Measurements from ENCODE around the gene PCP2.

DNA sequence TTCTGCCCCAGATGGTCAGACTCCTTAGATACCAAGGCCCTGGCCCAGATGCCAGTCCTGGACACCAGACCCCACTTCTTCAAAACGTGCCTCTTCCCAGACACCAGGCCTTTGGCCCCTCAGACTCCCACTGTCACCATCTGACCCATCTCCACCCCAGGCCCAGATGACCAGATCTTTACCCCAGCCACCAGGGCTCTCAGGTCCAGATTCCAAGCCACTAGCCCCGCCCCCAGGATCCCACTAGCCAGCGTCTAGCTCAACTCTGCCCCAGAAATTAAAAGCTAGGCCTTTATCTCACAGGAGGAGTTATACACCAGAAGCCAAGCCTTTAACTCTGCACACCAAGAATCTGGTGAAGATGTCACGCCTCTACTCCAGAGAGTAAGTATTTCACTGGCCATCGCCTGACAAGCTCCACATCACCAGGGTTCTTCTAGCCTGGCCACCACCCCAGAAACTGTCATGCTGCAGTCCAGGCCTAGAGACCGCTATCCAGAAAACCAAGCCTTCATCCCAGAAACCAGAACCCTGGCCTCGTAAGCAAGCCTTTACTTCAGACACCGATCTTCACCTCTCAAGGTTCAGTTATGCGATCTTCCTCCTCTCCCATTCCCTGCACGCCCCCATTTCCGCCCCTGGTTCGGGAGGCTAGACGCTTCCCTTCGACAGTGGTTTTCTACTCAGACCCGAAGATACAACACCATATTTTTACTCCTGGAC, 4.8 kb downstream of the PCP2 start:
- TF ChIP-seq, protein P1, sequence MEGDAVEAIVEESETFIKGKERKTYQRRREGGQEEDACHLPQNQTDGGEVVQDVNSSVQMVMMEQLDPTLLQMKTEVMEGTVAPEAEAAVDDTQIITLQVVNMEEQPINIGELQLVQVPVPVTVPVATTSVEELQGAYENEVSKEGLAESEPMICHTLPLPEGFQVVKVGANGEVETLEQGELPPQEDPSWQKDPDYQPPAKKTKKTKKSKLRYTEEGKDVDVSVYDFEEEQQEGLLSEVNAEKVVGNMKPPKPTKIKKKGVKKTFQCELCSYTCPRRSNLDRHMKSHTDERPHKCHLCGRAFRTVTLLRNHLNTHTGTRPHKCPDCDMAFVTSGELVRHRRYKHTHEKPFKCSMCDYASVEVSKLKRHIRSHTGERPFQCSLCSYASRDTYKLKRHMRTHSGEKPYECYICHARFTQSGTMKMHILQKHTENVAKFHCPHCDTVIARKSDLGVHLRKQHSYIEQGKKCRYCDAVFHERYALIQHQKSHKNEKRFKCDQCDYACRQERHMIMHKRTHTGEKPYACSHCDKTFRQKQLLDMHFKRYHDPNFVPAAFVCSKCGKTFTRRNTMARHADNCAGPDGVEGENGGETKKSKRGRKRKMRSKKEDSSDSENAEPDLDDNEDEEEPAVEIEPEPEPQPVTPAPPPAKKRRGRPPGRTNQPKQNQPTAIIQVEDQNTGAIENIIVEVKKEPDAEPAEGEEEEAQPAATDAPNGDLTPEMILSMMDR (IDR thresholded peaks at IDR 0.05; ENCODE audit: poor library complexity): no peak
- TF ChIP-seq EZH2 (IDR thresholded peaks at IDR 0.05; ENCODE audit: borderline replicate concordance) (no peak), EZH2phosphoT487 (IDR thresholded peaks at IDR 0.05; ENCODE audit: low read depth, severe bottlenecking, unreplicated experiment) (no peak)
